HG02884 (cell line): ENCODE measurements around the gene LIMS4.
"Not testable (repeated sequence)": the region's sequence is repeated elsewhere in the genome, so short reads cannot be mapped to it uniquely, and the experiment has no call there.

Experiments
- ATAC-seq: cut with Tn5 transposase; IDR thresholded peaks from one replicate; pipeline ENCODE4 v1.9.1; 2021; ENCODE audit warnings: mild to moderate bottlenecking, moderate library complexity; ENCODE audit not compliant: unreplicated experiment

LIMS4 gene

DNA sequence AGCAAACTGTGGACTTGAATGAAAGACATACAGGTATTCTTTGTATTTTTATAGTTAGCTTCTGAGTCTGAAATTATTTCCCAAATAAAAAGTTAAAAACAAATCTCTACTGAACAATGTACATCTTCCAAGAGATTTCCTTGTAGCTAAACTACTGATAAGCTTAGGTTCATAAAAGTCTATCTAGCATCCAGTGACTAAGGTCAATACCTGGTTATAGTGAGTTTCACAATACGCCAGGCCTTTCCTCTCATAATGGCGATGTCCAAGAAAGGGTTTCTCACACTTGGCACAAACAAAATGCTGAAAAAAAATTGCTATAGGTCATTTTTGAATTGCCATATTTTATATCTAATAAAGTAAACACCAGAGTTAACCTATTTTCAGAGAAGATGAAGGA, 21.7 kb downstream of the LIMS4 start:
- not testable (repeated sequence) for ATAC-seq

DNA sequence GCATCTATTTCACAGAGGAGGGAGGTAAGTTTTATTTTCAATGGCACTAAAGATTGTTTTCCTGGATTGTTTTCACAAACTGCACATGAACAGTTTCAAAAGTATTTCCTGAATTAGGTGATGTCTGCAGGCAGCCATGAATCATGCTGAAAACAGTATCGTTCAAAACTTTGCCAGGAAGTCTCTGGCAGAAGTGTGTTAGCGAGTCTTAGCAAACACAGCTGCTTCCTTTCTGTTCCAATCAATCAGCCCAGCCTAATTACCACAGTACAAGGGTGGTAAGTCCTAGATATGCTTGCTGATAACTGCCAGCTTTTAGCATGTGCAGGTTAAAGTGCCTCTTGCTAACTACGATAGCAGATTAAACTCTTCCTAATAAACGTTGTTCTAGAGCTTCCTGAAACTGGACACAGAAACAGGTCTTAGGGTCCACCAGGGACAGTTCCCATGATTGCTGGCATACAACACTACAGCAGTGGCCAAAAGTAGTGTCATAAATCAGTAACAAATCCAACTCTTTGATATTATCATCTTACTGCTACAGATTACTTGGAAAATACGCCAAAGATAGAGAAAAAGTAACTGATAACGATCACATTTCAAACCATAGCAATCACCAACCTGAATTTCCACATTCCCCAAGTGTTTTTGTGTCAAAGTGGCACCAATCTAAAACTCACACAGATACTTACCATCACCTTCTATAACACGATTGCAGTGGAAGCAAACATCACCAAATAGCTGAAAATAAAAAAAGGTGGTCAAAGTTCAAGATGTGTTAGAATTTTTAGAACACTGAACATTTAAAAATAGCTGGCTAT, 23.3 kb downstream of the LIMS4 start:
- not testable (repeated sequence) for ATAC-seq

DNA sequence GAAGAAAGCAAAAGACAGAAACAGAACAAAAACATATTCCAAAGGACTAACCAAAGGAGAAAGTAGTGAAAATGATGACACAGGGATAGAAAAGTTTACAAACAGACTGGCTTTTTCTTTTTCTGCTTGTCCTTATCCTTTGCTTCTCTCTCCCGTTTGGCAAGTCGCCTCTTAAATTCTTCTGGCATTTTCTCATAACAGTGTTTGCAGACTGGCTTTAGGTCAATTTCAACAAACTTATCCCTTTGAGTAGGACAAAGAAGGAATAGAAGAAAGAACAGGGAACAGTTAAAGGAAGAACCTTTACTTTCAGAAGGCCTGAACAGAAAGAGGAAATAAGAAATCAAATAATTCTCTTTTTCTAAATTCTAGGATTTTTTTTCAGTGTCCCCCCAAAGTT, 26.0 kb downstream of the LIMS4 start:
- not testable (repeated sequence) for ATAC-seq

DNA sequence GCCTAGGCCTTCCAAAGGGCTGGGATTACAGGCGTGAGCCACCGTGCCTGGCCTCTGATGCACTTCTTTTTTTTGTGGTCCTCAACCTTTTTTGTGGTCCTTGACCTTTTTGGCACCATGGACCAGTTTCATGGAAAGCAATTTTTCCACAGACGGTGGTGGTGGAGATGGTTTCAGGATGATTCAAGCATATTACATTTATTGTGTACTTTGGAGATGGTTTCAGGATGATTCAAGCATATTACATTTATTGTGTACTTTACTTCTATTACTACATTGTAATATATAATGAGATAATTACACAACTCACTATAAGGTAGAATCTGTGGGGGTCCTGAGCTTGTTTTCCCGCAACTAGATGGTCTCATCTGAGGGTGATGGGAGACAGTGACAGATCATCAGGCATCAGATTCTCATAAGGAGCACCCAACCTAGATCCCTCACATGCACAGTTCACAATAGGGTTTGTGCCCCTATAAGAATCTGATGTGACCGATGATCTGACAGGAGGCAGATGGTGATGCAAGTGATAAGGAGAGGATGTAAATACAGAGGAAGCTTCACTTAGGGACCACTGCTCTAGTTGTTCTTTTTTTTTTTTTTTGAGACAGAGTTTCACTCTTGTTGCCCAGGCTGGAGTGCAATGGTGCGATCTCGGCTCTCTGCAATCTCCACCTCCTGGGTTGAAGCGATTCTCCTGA, 29.2 kb downstream of the LIMS4 start:
- not testable (repeated sequence) for ATAC-seq

DNA sequence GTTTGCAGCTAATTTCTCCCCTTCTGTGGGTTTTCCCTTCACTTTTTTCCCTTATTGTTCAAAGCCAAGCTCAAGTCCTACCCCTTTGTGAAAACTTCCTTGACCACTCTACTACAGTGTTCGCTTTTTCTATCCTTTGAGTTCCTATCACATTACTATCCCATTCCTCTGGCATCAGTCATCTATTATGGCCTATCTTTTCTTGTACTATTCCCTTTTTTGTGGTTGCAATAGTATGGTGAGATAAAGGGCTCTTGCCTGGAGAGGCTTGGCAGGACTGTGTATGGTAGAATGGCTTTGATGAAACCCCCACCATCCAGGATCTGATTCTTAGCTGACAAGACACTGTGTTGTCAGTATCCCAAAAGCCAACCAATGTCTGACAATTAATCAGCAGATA, 30.7 kb downstream of the LIMS4 start:
- ATAC-seq, result not testable (repeated sequence)

DNA sequence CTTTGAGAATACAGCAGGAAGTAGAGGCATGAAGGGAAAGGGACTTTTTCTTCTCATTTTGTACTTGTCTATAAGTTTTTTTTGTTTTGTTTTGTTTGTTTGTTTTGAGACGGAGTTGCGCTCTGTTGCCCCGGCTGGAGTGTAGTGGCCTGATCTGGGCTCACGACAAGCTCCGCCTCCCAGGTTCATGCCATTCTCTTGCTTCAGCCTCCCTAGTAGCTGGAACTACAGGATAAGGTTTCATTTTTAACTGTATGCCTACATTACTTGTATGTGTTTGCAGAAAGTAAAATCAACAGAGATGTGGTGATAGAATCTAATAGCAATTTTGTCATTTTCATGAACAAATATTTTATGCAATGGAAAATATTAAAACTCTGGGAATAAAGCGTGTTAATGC, 38.1 kb downstream of the LIMS4 start:
- not testable (repeated sequence) for ATAC-seq

DNA sequence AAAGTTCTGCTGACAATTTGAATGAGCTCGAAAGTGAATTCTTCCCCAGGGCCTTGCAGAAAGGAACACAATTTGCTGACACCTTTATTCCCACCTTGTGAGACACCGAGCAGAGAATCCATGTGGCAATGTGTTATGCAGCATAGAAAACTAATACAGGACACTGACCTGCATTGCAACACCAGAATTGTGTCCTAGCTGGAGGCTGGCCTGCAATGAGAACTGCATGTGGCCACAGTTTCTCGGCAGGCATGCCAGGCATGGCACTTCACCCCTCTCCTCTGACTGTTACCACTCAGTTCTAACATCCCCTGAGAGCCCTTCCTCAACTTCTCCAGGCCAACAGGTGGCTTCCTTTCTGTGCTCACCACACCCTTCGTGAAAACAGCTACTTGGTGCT, 46.9 kb downstream of the LIMS4 start:
- ATAC-seq, result not testable (repeated sequence)

DNA sequence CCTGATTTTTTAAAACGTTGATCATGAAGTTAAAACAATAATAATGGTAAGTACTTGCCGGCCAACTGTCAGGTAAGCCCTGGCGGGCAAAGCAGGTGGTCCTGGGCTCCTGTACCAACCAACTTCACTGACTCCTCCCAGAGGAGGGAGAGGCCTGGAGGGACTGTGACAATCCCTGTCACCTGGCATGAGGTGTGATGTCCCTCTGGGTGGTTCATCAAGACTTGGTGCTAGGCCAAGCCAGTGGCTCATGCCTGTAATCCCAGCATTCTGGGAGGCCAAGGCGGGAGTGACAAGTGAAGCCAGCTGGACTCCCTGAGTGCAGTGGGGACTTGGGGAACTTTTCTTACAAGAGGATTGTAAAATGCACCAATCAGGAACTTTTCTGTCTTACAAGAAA, 48.2 kb downstream of the LIMS4 start:
- ATAC-seq, result not testable (repeated sequence)

DNA sequence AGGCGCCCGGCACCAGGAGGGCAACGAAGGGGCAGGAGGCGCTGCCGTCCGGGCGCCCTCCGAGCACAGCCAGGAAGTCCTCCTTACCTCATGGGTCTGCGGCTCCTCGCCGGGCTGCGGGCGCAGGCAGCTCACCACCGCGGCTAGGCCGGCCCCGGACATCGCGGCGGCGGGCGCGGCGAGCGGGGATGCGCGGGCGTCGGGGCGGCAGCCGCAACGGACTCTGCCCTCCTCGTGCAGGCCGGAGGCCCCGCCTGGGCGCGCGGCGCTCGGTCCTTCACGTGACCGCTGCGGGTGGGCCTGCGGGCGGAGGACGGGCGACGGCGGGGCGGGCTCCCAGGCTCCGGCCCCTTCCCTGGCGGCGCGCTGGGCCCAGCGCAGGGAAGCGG, 49.0 kb downstream of the LIMS4 start:
- not testable (repeated sequence) for ATAC-seq

DNA sequence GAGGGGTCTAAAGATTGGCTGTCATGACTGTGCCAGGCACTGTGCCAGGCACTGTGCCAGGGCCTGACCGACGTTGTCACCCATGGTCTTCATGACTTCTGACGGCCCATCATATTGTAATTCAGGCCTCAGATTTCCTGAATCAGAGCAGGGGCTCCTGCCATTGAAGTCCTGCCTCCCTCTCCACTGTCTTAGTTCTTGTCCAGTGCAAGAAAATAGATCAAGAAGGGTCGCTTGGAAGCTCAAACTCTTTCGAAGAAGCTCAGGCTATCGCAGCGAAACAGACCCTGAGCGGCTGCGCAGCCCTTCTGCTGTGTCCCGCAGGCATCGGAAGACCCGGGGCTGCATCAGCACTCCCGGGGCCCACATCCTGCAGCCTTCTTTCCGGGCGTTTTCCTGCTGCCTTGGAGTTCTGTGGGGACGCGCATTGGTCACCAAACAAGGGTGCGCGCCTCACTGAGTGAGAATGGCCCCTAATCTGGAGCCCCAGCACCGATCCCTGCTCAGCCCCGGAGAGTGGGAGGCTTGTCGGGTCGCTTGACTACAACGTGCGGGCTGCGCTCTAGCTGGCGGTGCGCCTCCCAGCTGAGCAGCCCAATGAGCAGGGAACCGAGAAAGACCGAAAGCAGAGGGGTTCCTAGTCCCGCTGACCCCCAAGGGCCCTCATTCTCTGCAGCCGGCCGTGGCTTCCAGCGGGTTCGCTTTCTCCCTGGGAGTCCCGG, 49.6 kb downstream of the LIMS4 start:
- not testable (repeated sequence) for ATAC-seq

DNA sequence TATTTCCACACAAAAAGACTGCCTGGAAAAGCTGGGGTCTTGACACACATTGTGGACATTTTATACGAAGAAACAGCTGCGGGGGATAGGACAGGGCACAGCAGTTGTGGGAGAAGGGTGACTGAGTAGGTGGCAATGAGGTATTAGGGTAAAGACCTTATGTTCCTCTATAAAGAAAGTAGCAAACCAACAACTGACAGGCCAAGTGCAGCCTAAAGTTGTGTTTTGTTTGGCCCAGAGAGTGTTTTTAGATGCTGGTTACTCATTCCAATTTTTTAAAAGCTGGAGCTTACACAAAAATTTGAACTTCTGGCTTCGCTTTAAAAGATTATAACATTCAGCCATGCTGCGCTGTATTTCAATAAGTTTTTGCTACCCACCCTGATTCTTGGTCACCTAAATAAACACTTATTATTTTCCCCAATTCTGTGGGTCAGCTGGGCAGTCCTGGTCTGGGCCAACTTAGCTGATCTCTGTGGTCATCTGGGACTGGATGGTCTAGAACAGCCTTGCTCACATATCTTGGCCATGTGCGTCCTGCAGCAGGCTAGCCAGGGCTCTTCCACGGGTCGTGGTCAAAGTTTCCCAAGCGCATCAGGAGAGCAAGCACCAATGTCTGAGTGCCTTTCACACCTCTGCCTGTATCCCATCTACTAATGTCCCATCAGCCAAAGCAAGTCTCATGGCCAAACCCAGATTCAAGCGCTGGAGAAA, 51.8 kb downstream of the LIMS4 start:
- ATAC-seq, result not testable (repeated sequence)

DNA sequence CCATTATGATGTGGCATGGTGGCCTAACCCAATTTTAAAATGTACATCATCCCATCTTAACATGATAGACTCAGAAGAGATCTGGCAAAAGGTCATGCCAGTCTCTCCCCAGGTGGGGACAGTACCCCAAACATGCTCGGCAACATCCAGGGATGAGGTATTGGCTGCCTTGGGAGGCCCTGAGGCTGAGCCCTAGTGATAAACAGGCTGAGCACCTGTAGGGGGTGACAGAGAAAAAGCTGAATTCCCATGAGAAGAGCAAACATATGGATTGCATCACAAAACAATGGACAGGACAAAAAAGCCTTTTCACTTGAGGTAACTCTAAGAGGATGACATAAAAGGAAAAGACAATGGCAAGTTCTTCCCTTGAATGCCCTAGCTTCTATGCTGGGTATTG, 65.5 kb downstream of the LIMS4 start:
- ATAC-seq, result not testable (repeated sequence)

DNA sequence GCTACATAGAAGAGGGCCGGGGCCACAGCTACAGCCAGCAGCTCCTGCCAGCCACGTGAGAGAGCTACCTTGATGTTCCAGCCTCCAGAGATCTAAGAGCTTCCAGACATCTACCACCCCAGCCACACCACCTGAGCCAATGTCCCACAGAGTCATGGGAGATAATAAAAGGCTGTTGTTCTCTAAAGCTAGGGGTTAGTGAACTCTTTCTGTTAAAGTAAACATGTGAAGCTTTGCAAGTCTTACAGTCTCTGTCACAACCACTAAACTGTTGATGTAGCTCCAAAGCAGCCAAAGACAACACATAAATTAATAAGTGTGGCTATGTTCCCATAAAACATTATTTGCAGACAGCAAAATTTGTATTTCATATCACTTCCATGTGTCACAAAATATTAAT, 67.6 kb downstream of the LIMS4 start:
- ATAC-seq, result not testable (repeated sequence)

DNA sequence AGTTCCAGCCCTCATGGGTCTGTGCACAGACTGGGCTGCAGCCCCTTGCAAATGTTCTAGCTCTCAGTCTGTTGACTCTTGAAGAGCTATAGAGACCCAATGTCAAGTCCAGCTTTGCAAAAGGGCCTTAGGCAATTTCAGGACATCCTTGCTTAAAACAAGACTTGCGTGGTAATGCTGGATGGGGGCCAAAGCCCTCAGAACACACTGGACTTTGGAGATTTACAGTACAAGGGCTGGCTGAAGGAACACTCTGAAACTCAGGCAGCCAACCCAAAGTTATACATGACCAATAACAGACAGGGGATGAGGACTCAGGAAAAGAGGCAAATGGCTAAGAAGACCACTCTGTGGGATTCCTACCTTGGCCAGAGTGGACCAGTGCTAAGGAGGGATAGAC, 68.4 kb downstream of the LIMS4 start:
- ATAC-seq, result not testable (repeated sequence)

DNA sequence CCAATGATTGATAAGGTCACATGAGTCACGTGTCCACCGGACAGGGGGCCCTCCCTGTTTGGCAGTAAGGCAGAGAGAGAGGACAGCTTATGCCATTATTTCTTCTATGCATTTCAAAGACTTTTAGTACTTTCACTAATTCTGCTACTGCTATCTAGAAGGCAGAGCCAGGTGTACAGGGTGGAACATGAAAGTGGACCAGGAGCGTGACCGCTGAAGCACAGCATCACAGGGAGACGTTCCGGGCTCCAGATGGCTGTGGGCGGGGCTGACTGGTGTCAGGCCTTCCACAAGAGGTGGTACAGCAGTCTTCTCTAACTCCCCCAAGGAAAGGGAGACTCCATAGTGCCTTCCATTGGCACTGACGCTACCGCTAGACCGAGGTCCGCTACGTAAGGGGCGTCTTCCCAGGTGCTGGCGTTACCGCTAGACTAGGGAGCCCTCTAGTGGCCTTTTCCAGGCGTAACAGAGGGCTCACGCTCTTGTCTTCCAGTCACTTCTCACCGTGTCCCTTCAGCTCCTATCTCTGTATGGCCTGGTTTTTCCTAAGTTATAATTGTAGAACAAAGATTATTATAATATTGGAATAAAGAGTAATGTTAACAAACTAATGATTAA, 71.5 kb downstream of the LIMS4 start:
- not testable (repeated sequence) for ATAC-seq

DNA sequence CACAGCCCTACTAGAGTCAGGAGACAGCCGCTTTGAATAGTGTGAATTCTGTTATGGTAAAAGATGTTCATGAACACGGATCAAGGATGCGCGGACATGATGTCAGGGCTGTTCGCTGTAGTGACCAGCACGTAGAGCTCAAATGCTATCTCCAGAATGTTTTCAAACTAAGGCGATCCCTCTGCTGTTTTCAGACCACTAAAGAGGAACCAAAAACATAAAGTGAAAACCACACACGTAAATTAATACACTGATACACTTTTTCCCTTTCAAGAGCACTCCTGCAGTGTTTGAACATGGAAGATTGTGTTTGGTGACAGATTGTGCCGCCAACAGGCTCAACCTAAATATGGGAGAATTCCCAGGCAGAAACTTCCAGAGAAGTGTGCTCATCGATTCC, 73.2 kb downstream of the LIMS4 start:
- not testable (repeated sequence) for ATAC-seq

DNA sequence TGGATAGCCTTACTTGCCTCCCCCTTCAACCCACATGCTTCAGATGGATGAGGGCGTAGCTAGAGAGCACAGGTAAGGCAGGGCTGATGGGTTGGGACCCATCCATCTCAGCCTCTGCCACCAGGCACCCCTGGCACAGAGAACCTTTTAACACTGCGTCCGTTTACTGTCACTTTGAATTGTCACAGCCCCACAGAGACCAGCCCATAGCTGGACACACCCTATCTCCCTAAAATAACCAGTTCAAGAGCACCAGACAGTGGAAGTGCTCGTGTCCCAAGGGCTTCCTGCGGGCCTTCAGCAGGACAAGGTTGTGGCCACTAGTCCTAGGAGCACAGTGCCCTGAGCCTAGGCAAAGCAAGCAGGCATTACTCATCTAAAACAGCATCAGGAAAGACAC, 76.6 kb downstream of the LIMS4 start:
- not testable (repeated sequence) for ATAC-seq
